Right atrium auricular region (tissue), 2 donors: ENCODE measurements around the gene CMSS1. TPM values are rescaled to one million over a fixed set of nuclear protein-coding genes. Genes with fewer than 3 reads are reported as not detected.

Source experiments
- DNase-seq: peaks from one replicate; pipeline ENCODE4 v3.0.0-alpha.2; 2019; ENCODE audit warnings: low spot score
- H3K27ac ChIP-seq, 2 donors: fragments of 200-600 bp; sonication (generic); 1 replicate in 1 of 2; 2 replicates in 1 of 2; pipeline ENCODE4 v1.5.1; 2016 to 2019
- H3K27me3 ChIP-seq, 2 donors: fragments of 200-600 bp; sonication (generic); one replicate each; pipeline versions ENCODE4 v1.5.1 to v1.6.0; 2017 to 2019
- H3K36me3 ChIP-seq: fragments of 200-600 bp; sonication (generic); one replicate; pipeline ENCODE4 v1.5.1; 2016
- H3K4me1 ChIP-seq, 2 donors: fragments of 200-600 bp; sonication (generic); one replicate each; pipeline versions ENCODE4 v1.5.1 to v1.6.0; 2017 to 2019
- H3K4me3 ChIP-seq, 2 donors: fragments of 200-600 bp; sonication (generic); 1 replicate in 1 of 2; 2 replicates in 1 of 2; pipeline ENCODE4 v1.5.1; 2017 to 2019; ENCODE audit warnings: mild to moderate bottlenecking in 1 of 2, moderate library complexity in 1 of 2
- H3K9me3 ChIP-seq, 2 donors: fragments of 200-600 bp; sonication (generic); one replicate each; pipeline ENCODE4 v1.5.1; 2019
- CTCF ChIP-seq, 2 donors: fragments of 200-600 bp; sonication (generic); IDR thresholded peaks; one replicate each; pipeline ENCODE4 v1.5.1; 2019; ENCODE audit warnings: antibody characterized with exemption in 2 of 2
- total RNA-seq, 2 donors: library from RNA; depleted of rRNA; stranded (reverse); fragments of >200 nt; gene quantifications; one replicate each; pipeline ENCODE4 v1.1.0, GENCODE V29; 2016

CMSS1 gene
- total RNA-seq, 2 donors from 2014 or later: 5.7 to 17.7 TPM

DNA sequence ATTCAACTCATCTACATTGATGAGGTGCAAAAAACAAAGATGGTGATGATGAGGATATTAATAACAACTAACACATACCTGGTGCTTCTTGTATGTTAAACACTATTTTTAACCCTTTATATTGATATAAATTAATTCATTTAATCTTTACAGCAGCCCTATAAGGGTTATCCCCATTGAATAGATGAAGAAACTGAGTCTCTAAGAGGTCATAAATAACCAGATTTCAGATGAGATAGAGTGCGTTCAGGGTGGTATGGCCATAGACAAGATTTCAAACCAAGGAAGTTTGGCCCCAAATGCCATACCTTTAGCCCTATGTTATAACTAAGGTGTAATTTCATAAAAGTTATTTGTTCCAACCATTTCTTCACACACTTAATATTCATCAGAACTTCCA, 82.6 kb downstream of the CMSS1 start:
- Histone ChIP-seq H3K4me3 (no peak overlapping the region), H3K27me3 (no peaks in the 10 kb centered on the region), H3K36me3 (no peaks in the 10 kb centered on the region), H3K4me1 (peaks cover 0 to 21% of the 10 kb centered on the region in 2 donors), H3K9me3 (no peaks in the 10 kb centered on the region), H3K27ac (no peak overlapping the region)
- no peak for DNase-seq
- TF ChIP-seq CTCF (IDR thresholded peaks at IDR 0.05): no peak

- no peak for DNase-seq
- H3K27ac ChIP-seq: peak overlapping the region; percentile 38 to 43
- peaks cover 0 to 21% of the 10 kb centered on the region in 2 donors for H3K4me1 ChIP-seq
- no peaks in the 10 kb centered on the region for H3K27me3 ChIP-seq
- no peaks in the 10 kb centered on the region for H3K9me3 ChIP-seq
- no peak overlapping the region for H3K4me3 ChIP-seq
- H3K36me3 ChIP-seq: no peaks in the 10 kb centered on the region
- no peak for TF ChIP-seq CTCF (IDR thresholded peaks at IDR 0.05)
These were observed 83.7 kb downstream of the CMSS1 start for GRCh38 chr3:99901200-99901926.

DNA sequence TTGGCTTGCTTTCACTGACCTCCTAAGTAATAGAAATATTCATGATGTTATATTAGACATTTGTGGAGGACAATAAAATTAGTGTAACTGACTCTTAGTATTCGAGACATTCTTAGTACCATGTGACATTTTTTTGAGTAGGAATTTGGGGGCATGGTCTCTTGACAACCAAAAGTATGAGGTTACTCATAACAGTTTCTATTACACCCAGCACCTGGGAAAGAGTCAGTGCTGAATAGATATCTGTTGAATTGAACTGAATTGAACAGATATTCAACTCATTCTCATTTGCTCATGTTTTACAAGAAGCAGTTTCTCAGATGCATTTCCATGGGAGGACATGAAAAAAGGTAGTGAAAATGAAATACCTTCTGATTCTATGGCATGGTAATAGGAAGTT, 84.4 kb downstream of the CMSS1 start:
- no peak for DNase-seq
- no peak for TF ChIP-seq CTCF (IDR thresholded peaks at IDR 0.05)
- Histone ChIP-seq H3K4me1 (peaks cover 0 to 21% of the 10 kb centered on the region in 2 donors), H3K27me3 (no peaks in the 10 kb centered on the region), H3K9me3 (no peaks in the 10 kb centered on the region), H3K27ac (peak overlapping the region in 1 of 2 donors; percentile 43), H3K36me3 (no peaks in the 10 kb centered on the region), H3K4me3 (no peak overlapping the region)

- H3K36me3 ChIP-seq: no peaks in the 10 kb centered on the region
- H3K9me3 ChIP-seq: no peaks in the 10 kb centered on the region
- H3K27ac ChIP-seq: no peak overlapping the region
- no peak for DNase-seq
- TF ChIP-seq CTCF (IDR thresholded peaks at IDR 0.05): no peak
- no peaks in the 10 kb centered on the region for H3K27me3 ChIP-seq
- H3K4me1 ChIP-seq: peaks cover 0 to 21% of the 10 kb centered on the region in 2 donors
- no peak overlapping the region for H3K4me3 ChIP-seq
These were observed 86.2 kb downstream of the CMSS1 start for GRCh38 chr3:99903869-99904268.

GRCh38 chr3:99907959-99908544, 90.4 kb downstream of the CMSS1 start:
- Histone ChIP-seq H3K36me3 (no peaks in the 10 kb centered on the region), H3K9me3 (no peaks in the 10 kb centered on the region), H3K4me1 (no peaks in the 10 kb centered on the region), H3K27me3 (no peaks in the 10 kb centered on the region), H3K27ac (no peak overlapping the region), H3K4me3 (no peak overlapping the region)
- no peak for DNase-seq
- TF ChIP-seq CTCF (IDR thresholded peaks at IDR 0.05): no peak
